GM18867 (cell line): ENCODE measurements around the gene C21orf91.
"Not testable (repeated sequence)": the region's sequence is repeated elsewhere in the genome, so short reads cannot be mapped to it uniquely, and the experiment has no call there.

Source experiments
- ATAC-seq: cut with Tn5 transposase; IDR thresholded peaks from one replicate; pipeline ENCODE4 v1.9.1; 2021; ENCODE audit warnings: mild to moderate bottlenecking, moderate library complexity; ENCODE audit not compliant: unreplicated experiment

C21orf91 gene

DNA sequence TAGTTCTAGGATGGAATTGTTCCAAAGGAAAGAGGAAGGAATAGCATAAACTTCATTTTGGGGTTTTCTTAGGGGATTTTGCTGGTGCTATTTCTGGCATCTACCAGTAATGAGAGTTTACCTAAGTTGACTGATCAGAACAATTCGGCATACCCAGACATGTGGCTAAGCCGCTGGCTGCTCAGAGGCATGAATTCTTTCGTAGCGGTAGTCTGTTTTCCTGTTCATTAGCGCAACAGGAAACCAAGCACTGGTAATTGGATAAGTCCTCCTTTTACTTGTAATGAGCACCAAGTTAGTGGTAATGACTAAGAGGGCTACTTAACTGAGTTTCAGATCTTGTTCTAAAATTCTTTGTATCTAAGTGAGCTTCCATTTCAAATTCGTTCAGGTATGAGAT lies 38.6 kb downstream of the C21orf91 start:
- ATAC-seq, result peak; percentile 36

DNA sequence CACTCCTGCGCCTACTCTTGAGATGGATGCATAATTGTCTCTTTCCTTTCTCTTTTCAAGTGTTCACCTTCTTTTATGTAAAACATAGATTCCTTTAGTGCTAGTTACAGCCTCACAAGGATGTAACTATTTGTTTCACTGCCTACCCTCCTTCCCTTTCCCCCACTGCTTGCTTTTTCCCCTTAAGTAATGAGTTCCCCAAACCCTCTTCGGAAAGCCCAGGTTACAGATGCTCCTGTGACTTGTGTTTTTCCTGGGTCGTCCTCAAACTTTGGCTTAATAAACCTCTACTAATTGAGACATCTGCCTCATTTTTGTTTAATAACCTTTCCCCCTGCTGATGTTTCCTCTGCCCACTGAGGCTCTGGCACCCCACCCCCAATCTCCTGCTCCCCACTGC lies 39.2 kb downstream of the C21orf91 start:
- ATAC-seq, result no peak

DNA sequence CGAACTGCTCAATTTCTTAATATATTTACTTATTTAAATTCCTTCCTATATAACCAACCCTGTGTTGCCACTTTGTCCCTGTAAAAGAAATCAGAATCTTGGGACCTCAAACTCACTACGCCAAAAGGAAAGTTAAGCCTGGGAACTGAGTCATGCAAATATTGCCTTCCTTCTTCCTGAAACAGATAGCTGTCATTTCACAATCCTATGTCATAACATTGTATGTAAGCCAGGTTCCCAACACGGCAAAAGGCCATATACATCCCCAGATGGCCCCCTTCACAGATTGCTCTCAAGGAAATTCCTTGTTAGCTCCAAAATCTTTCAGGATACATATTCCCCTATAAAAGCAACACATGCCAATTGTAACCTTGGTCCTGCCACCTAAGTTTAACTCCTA lies 39.7 kb downstream of the C21orf91 start:
- ATAC-seq, result no peak

DNA sequence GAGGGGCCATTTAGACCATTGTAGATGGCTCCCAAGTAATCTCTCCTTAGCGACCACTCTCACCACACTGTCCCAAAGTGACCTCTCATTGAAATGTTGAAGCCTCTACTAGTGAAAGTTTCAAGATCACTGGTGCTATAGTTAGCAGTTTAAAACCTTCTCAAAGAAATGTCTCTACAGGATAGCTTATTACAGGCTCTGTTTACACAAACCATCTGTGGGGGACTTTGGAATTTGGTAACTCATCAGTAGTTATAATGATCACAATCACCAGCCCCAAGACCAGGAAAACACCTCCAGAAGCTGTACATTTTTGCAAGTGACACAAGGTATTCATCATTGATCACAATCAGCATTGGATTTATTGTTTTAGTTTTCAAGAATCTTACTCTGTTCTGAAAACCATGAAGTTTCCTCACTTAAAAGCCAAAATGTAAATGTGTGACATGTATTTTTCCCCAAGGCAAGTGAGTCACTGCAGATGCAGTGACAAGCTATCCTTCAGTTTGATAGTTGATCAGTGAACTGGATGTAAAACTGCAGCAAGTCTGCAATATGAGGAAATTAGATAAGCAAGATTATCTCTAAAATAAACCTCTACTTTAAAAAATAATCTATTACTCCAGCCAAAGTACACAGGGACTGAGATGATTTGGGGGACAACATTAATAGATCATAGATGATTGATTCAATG lies 41.9 kb downstream of the C21orf91 start:
- no peak for ATAC-seq

DNA sequence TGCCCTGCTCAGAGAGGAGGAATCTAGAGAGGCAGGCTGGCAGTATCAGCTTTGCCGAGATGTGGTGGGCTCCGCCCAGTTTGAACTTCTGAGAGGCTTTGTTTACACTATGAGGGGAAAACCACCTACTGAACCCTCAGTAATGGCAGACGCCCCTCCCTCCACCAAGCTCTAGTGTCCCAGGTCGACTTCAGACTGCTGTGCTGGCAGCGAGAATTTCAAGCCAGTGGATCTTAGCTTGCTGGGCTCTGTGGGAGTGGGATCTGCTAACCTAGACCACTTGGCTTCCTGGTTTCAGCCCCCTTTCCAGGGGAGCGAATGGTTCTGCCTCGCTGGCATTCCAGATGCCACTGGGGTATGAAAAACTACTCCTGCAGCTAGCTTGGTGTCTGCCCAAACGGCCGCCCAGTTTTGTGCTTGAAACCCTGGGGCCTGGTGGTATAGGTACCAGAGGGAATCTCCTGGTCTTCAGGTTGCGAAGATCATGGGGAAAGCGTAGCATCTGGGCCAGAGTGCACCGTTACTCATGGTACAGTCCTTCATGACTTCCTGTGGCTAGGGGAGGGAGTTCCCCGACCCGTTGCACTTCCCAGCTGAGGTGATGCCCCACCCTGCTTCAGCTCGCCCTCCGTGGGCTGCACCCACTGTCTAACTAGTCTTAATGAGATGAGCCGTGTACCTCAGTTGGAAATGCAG lies 43.6 kb downstream of the C21orf91 start:
- peak; percentile 60 for ATAC-seq

DNA sequence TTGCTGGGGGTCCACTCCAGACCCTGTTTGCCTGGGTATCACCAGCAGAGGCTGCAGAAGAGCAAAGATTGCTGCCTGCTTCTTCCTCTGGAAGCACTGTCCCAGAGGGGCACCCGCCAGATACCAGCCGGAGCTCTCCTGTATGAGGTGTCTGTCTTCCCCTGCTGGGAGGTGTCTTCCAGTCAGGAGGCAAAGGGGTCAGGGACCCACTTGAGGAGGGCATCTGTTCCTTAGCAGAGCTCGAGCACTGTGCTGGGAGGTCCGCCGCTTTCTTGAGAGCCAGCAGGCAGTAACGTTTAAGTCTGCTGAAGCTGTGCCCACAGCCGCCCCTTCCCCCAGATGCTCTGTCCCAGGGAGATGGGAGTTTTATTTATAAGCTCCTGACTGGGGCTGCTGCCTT lies 44.1 kb downstream of the C21orf91 start:
- ATAC-seq, result not testable (repeated sequence)

DNA sequence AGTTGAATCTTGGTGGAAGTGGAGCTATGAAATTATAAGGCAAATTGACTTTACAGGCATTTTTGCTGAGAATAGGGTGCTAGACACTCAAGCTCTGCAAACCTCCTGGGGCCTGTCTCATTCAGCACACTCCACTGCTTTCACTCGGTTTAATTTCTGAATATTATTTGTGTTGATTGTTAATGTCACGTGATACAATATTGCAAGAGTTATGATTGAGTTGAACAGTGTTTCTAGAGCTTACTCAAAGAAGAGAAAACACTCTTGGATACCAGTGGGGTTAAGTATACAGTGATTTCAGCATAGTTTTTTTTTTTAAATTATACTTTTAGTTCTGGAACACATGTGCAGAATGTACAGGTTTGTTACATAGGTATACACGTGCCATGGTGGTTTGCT lies 49.7 kb downstream of the C21orf91 start:
- ATAC-seq, result no peak

DNA sequence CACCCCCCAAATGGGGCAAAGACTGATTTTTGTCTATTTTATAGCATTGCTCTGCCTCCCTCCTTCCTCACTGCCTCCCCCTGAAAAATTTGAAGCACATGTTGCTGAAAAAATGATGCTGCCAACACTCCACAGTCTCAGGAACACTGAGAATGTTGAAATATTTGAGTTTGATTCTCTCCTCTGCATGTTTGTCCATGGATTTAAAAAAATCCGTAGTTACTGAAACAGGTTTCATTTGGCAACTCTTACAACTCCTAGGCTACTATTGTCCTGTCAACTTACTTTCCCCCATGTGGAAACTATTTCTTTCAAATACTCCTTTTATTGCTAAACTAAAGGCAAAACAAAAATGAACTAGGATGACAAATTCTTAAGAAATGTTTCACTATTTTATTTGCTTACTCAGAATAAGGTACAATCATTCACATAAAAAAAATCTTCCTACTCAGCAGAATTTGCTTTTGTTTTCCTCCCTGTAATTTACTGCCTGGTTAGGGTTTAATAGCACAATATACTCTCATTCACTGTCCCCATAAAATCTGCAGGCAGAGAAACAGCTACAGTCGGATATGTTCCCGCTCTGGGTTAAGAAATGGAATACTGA lies 50.2 kb downstream of the C21orf91 start:
- ATAC-seq, result no peak

DNA sequence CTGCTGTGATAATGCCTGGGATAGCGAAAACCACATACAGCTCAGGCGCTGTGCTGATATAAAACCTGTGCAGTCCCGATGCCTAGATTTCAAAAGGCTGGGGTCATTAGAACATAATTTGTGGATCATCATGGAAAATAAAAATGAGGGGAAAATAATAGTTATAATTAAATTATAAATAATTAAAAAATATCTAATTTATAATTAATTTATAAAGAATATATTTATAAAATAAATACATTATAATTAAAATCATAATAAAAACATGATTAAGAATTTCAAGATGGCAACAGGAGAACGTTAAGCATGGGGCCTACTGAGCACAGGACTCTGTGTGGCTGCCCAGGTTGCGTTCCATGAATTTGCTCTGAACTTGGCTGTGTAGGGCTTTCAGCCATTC lies 53.9 kb downstream of the C21orf91 start:
- no peak for ATAC-seq

DNA sequence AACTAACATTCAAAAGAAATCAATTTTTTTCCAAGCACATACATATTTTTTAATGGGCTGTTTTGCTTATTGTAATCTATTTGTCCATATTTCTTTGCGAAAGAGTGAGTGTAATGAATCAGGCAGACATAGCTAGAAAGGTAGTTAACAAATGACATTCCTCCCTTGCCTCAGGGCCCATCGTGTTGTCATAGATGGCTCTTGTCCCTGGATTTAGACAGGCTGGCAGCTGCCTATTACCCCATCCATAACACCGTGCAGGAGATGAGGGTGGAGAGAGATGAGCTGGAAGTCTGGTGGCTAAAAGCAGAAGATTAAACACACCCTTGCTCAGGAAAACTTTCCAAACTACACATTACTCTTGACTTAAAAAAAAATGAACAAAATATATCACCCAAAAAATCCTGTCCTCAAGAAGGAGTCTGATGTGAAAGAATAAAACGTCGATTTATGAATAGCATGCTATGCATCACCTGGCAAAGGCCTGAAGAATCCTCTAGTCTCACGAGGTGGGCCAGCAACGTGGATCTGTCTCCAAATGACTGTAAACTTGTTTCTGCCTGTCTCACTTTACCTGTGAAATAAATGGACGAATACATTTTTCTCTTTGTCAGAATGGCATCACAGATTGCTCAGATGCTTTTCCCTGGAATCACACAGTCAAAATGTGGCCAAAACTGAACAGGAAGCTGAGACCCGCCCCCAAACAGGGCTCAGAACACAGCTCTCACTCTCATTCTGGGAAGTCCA lies 55.7 kb downstream of the C21orf91 start:
- no peak for ATAC-seq

DNA sequence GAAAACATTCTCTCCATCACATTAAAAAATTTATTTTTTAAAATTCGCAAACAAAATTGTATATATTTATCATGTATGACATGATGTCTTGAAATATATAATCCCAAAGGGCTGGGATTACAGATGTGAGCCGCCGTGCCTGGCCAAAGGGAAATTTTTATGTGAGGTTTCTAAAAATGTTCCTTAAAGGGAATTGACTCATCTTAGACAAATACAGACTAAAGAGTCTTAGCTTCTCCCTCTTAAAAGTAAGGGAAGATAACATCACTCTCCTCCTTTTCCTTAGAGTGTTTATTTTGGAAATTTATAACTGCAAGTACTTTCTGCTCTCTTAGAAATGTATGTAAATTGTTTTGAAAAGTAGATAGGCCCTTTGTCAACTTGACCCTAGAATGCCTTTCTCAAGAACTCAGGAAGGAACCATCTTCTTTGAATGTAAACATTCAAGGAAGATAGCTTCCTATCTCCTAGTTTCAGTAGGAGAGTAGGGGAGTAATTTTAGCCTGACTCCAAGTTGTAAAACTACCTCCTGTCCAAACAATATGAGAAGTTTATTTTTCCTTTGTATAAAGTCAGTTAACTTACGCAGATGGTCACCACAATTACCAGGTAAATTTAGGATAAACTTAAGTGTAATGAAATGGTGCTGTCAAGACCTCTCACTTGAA lies 59.5 kb downstream of the C21orf91 start:
- no peak for ATAC-seq

DNA sequence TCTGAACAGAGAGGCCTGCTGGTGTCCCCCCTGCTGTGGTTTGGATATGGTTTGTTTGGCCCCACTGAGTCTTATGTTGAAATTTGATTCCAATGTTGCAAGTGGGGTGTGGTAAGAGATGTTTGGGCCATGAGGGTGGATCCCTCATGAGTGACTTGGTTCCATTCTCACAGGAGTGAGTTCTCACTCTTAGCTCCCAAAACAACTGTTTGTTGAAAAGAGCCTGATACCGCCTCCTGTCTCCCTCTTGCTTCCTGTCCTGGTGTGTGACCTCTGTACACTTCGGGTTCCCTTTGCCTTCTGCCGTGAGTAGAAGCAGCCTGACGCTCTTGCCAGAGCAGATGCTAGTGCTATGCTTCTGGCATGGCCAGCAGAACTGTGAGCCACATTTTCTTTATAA lies 60.5 kb downstream of the C21orf91 start:
- ATAC-seq, result no peak

DNA sequence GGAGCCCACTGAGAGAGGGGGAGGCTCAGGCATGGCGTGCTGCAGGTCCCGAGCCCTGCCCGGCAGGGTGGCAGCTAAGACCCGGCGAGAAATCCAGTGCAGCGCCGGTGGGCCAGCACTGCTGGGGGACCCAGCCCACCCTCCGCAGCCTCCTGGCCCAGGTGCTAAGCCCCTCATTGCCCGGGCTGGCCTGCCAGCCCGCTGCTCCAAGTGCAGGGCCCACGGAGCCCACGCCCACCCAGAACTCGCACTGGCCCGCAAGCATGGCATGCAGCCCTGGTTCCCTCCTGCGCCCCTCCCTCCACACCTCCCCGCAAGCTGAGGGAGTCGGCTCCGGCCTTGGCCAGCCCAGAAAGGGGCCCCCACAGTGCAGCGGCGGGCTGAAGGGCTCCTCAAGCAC lies 61.5 kb downstream of the C21orf91 start:
- no peak for ATAC-seq

DNA sequence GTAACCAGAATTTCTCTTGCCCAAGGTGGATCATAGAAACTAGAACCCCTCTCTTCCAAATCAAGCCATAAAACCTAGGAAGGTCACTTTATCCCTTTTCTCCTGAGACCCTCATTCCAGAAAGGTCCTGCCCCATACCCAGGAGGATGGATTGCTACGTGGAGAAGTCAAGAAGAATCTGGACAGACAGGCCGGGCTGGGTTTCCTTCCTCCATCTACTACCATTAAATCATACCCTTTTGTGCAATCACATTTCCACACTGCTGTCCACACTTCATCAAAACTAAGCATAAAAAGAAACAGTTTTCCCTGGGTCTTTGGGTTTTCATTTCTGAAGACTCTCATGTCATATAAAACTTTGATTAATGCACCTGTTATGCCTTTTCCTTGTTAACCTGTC lies 65.4 kb downstream of the C21orf91 start:
- ATAC-seq, result no peak

DNA sequence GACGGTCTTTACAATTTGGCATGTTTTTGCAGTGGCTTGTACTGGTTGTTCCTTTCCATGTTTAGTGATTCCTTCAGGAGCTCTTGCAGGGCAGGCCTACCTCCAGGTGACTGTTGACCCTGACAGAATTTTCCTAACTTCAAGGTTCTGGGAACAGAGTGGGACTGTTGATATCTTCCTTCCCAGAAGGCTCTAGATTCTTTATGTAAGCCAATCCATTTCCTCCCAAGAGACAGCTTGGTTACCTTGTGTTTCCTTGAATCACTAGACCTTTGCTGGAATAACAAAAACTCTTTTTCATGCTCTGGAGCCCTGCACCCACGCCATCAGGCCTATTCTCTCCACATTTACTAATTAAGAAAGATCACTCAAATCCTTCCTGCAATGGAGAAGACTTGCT lies 67.0 kb downstream of the C21orf91 start:
- ATAC-seq, result no peak

DNA sequence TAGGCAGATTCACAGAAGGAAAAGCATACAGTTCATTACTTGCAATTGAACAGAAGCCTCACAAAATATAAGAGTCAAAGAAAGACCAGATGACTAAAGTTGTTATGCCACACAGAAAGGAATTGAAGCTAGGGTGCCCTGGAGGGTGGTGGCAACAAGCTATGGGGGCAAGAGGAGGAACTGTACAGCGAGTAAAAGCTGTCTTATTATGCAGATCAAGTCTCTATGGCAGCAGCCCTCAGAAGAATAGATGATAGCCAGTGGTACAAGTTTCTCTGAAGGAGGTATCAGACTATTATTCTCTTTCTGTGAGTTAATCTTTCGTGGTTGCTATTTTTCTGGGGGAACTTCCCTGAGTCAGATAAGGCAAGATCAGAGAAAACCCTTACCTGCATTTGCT lies 72.2 kb downstream of the C21orf91 start:
- no peak for ATAC-seq

DNA sequence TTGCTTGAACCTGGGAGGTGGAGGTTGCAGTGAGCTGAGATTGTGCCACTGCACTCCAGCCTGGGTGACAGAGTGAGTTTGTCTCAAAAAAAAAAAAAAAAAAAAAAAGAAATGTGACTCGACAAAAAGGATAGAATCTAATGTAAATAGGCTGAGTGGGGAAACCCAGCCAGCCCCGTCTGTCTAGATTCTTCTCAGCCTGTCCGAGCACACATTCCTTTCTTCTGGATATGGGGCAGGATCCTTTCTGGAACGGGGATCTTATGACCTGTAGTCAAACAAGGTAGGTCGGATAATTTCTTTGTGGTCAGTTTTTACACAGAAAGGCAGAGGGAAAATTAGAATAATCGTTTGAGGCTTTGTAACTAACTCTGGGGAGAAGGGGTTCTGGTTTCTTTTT lies 74.1 kb downstream of the C21orf91 start:
- no peak for ATAC-seq

DNA sequence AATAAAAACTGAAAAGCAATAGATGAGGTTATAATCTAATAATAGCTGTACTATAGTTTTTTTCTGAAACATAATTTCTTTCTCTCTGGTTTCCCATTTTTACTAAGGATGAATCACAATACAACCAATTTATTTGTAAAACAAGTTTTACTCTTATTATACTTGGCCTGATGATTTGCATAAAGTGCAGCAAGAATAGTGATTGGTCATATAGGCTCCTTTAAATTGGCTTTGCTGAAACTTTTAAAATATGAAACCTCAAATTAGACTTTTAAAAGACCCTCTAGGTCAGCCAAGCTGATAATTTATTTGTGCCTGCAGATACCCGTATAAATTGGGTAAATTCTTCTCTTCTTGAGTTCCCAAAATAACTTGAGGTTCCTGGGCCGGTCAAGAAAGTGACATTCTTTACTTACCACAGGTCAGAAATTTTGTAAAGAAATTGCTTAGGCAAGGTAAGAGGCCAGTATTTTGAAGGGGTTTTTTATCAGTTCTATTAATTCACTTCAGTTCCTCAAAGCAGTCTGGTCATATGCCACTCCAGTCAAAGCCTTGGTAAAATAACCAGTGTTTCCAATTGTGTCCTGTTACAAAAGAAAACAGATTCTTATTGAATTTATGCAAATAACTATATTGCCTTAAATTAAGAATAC lies 76.1 kb downstream of the C21orf91 start:
- ATAC-seq, result no peak

DNA sequence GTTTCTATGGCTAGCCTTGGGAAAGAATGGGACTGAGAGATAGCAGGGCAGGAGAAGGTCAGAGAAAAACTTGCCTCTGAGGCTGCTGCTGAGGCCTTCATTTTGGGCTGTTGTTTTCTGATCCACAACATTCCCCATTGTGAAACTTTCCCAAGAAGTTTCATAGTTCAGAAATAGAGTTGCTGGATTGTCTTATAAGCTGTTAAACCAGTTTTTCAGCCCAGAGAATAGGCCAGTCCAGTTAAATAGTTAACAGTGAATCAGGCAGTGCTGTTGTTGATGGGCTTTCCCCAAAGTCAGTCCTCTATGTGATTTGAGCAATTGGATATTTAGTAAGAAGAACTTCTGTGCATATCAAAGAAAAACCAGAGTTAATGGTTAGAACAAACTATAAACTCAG lies 77.0 kb downstream of the C21orf91 start:
- no peak for ATAC-seq
